BLaER1 (cell line): ENCODE results near the gene NXPH4.

ENCODE experiments used
- H3K27ac ChIP-seq: shearing (Covaris generic); formaldehyde crosslinking; 2 replicates; pipeline ENCODE4 v1.8.1; 2022
- H3K27me3 ChIP-seq: shearing (Covaris generic); formaldehyde crosslinking; 2 replicates; pipeline ENCODE4 v1.8.1; 2022
- H3K36me3 ChIP-seq: shearing (Covaris generic); formaldehyde crosslinking; 2 replicates; pipeline ENCODE4 v1.8.1; 2022
- H3K4me1 ChIP-seq: shearing (Covaris generic); formaldehyde crosslinking; 2 replicates; pipeline ENCODE4 v1.8.1; 2022
- H3K4me2 ChIP-seq: shearing (Covaris generic); formaldehyde crosslinking; 2 replicates; pipeline ENCODE4 v1.8.1; 2022
- H3K4me3 ChIP-seq: shearing (Covaris generic); formaldehyde crosslinking; 2 replicates; pipeline ENCODE4 v1.8.1; 2022
- H3K9ac ChIP-seq: shearing (Covaris generic); formaldehyde crosslinking; 2 replicates; pipeline ENCODE4 v1.8.1; 2022
- H3K9me3 ChIP-seq: shearing (Covaris generic); formaldehyde crosslinking; 2 replicates; pipeline ENCODE4 v1.8.1; 2022
- H4K20me1 ChIP-seq: shearing (Covaris generic); formaldehyde crosslinking; 2 replicates; pipeline ENCODE4 v1.8.1; 2022
- Cebpa-rat ChIP-seq: shearing (Covaris generic); IDR thresholded peaks from 2 replicates; pipeline ENCODE4 v1.8.1; 2022

The NXPH4 gene

DNA sequence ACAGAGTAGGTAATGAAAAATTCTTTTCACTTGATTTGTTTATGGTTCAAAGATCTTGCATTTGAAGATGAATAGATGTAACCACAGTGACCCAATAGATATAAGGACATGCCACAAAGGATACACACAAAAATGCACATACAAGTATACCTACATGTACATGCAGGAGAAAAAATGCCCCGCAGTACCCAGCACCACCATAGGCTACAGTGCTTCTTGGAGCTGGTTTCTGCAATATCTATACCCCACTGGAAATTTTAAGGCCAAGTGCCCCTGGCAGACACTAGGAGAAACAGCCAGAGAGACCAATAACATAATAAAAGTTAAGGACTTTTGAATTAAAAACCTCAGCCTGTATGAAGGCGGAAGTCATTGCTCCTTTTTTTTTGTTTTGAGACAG, 46.5 kb downstream of the NXPH4 start:
- peak overlapping the region; percentile 39; the same call in 1 of the 2 replicates for H3K4me2 ChIP-seq
- H4K20me1 ChIP-seq: no peaks in the 10 kb centered on the region
- H3K4me1 ChIP-seq: peaks cover 27% of the 10 kb centered on the region
- peaks cover 86% of the 10 kb centered on the region for H3K36me3 ChIP-seq
- H3K9ac ChIP-seq: 0 out of 2 replicates have a peak overlapping the region, but pooled peaks have one; percentile 23
- no peak overlapping the region for H3K4me3 ChIP-seq
- TF ChIP-seq Cebpa-rat: no peak
- H3K9me3 ChIP-seq: no peaks in the 10 kb centered on the region
- 0 out of 2 replicates have a peak overlapping the region, but pooled peaks have one; percentile 38 for H3K27ac ChIP-seq
- H3K27me3 ChIP-seq: no peaks in the 10 kb centered on the region

DNA sequence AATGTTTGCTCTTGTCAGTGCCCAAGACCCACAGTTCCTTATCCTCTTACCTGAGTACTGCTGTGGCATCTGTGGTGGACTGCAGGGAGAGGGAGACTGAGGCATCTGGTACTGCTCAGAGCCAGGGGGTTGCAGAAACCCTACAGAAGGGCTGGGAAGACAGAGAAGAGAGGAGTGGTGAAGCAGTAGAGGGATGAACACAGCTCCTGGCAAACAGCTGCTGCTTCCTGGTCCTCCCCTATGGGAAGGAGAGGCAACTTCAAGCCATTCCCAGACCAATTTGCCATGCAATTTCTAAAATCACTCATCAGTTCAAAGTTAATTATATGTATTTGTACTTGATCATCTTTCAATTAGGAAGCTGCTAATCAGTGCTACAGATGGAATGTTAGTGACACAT, 50.1 kb downstream of the NXPH4 start:
- no peak for TF ChIP-seq Cebpa-rat
- Histone ChIP-seq H3K9me3 (no peaks in the 10 kb centered on the region), H3K27ac (no peak overlapping the region), H3K4me2 (no peak overlapping the region), H3K27me3 (no peaks in the 10 kb centered on the region), H3K9ac (no peak overlapping the region), H3K36me3 (peaks cover 85% of the 10 kb centered on the region), H3K4me3 (no peak overlapping the region), H3K4me1 (peaks cover 27% of the 10 kb centered on the region), H4K20me1 (no peaks in the 10 kb centered on the region)

DNA sequence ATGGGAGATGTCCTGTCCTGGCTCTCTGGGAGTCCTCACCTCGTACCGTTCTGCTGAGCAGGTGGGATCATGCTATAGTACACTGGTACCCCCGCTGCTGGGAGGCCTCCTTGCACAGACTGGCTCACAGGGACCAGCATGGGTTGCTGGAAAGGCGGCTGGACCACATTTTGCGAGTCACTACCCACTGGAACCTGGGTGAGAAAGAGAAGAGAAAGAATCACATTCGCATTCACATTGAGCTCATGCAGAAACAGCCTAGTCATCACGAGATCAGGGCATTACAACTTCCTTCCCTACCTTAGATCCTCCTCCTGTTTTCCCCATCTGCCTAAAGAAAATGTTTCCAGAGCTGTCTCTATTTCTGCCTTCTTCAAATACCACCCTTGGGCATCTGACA, 51.7 kb downstream of the NXPH4 start:
- Histone ChIP-seq H3K27ac (no peak overlapping the region), H4K20me1 (no peaks in the 10 kb centered on the region), H3K9me3 (no peaks in the 10 kb centered on the region), H3K4me2 (no peak overlapping the region), H3K4me3 (no peak overlapping the region), H3K36me3 (peaks cover 84% of the 10 kb centered on the region), H3K4me1 (peaks cover 25% of the 10 kb centered on the region), H3K9ac (no peak overlapping the region), H3K27me3 (no peaks in the 10 kb centered on the region)
- no peak for TF ChIP-seq Cebpa-rat

DNA sequence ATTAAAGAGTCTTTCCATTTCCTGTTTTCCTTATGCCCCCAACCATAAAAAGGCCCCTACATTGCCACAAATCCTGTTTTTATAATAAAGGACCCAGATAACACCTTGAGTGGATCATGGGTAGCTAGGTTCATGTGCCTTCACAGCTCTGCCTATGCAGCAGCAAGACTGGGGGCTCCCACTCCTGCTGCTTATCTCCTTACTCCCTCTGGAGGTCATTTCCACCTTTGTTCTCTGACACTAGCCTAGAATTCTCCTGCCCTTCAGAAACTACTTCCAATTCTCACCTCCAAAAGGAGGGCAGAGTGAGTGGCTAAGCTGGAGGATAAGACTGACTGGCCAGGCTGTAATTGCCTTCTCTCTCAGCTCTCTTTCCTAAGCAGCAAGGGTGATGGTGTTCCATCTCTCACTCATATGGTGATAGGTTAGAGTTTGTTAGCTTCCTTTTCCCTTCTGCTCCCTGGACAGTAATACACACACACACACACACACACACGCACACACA, 54.4 kb downstream of the NXPH4 start:
- no peak for TF ChIP-seq Cebpa-rat
- H3K4me1 ChIP-seq: no peaks in the 10 kb centered on the region
- H3K36me3 ChIP-seq: peaks cover 87% of the 10 kb centered on the region
- H3K4me2 ChIP-seq: no peak overlapping the region
- H3K9ac ChIP-seq: no peak overlapping the region
- H3K4me3 ChIP-seq: no peak overlapping the region
- no peak overlapping the region for H3K27ac ChIP-seq
- no peaks in the 10 kb centered on the region for H4K20me1 ChIP-seq
- no peaks in the 10 kb centered on the region for H3K9me3 ChIP-seq
- H3K27me3 ChIP-seq: no peaks in the 10 kb centered on the region

DNA sequence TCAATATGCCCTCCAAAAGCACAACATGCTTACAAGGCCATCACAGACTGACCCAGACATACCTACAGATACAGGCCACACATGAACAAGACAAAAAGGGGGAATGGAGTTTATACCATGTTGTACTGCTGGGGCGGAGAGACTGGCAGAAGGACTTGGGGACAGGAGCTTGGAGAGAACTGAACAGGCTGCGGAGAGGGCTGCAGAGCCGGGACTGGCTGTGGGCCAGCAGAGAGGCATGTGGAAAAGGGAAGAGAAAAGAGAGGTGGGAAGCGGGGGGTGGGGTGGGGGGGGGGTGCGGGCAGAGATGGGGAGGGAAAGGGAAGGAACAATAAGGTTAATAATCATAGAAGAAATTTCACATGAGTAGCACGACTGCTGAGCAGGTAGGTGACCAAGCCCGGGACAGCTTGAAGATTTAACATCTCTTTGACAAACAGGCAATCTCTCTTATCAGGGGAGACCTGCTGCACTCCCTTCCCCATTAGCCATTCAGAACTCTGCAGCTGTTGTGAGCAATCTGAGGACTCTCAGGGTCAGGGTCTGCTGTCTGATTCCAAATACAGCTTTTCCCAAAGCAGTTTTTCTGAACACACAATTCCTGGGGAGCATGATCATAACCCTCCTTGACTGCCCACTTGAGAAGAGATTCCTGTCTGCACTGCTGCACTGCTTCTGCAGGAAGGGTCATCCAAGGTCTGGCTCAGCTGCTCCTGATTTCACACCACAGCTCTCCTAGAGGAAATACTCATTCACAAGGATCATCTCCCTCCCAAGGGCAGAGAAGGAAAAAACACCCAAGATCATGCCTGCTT, 56.0 kb downstream of the NXPH4 start:
- Histone ChIP-seq H3K4me2 (no peak overlapping the region), H3K27me3 (no peaks in the 10 kb centered on the region), H3K9ac (no peak overlapping the region), H3K4me1 (no peaks in the 10 kb centered on the region), H3K27ac (no peak overlapping the region), H3K9me3 (no peaks in the 10 kb centered on the region), H4K20me1 (no peaks in the 10 kb centered on the region), H3K4me3 (no peak overlapping the region), H3K36me3 (peaks cover 87% of the 10 kb centered on the region)
- TF ChIP-seq Cebpa-rat: no peak

DNA sequence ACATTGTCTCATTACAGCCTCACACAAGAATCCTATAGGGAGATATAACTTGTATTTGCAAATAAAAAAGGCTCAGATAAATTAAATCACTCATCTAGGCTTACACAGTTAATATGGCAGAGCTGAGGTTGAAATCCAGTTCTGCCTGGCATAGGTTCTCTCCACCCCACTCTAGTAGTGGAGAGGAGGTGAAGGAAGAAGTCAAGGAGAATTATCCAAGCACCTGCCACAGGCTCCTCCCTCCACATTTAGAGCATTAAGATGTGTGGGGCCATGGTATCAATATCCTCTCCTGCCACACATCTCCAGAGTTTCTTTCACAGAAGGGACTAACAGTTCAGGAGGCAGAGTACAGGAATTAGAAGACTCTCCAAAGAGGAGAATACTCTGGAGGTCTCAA, 56.9 kb downstream of the NXPH4 start:
- H3K9me3 ChIP-seq: no peaks in the 10 kb centered on the region
- no peak overlapping the region for H3K9ac ChIP-seq
- no peaks in the 10 kb centered on the region for H3K27me3 ChIP-seq
- H3K4me1 ChIP-seq: no peaks in the 10 kb centered on the region
- H3K4me2 ChIP-seq: no peak overlapping the region
- TF ChIP-seq Cebpa-rat: no peak
- no peak overlapping the region for H3K4me3 ChIP-seq
- no peaks in the 10 kb centered on the region for H4K20me1 ChIP-seq
- H3K36me3 ChIP-seq: peaks cover 87% of the 10 kb centered on the region
- no peak overlapping the region for H3K27ac ChIP-seq
